MM.1S (cell line): Measurements from ENCODE around the gene SLU7.

Experiments
- DNase-seq: peaks from one replicate; pipeline ENCODE4 v3.0.0-alpha.2; 2015
- H2AFZ ChIP-seq: fragments of 300-600 bp; sonication (generic); 2 replicates; pipeline ENCODE4 v1.6.0; 2016; ENCODE audit warnings: antibody characterized with exemption, low read length
- H3F3A ChIP-seq: fragments of 300-600 bp; sonication (generic); 2 replicates; pipeline ENCODE4 v1.6.1; 2016; ENCODE audit warnings: mild to moderate bottlenecking, antibody characterized with exemption, low read length, moderate library complexity, mixed read lengths; ENCODE audit not compliant: insufficient read depth
- H3K27ac ChIP-seq: fragments of 300-600 bp; sonication (generic); 2 replicates; pipeline ENCODE4 v1.5.1; 2016; ENCODE audit warnings: mild to moderate bottlenecking, low read length
- H3K27me3 ChIP-seq: fragments of 300-600 bp; sonication (generic); replicated peaks from 2 replicates; pipeline ENCODE4 v1.6.0; 2016; ENCODE audit warnings: low read length; ENCODE audit not compliant: insufficient read depth
- H3K36me3 ChIP-seq: fragments of 300-600 bp; sonication (generic); replicated peaks from 2 replicates; pipeline ENCODE4 v1.6.1; 2016; ENCODE audit warnings: mild to moderate bottlenecking, low read length, mixed read lengths; ENCODE audit not compliant: insufficient read depth
- H3K4me1 ChIP-seq: fragments of 300-600 bp; sonication (generic); 2 replicates; pipeline ENCODE4 v1.6.1; 2016; ENCODE audit warnings: low read length, mixed read lengths
- H3K4me2 ChIP-seq: fragments of 300-600 bp; sonication (generic); 2 replicates; pipeline ENCODE4 v1.6.0; 2016; ENCODE audit warnings: low read depth, low read length
- H3K4me3 ChIP-seq: fragments of 300-600 bp; sonication (generic); 2 replicates; pipeline ENCODE4 v1.5.1; 2016; ENCODE audit warnings: low read length, mixed read lengths
- H3K79me2 ChIP-seq: fragments of 300-600 bp; sonication (generic); 2 replicates; pipeline ENCODE4 v1.6.1; 2016; ENCODE audit warnings: mixed run types, low read length, mixed read lengths
- H3K9ac ChIP-seq: fragments of 300-600 bp; sonication (generic); 2 replicates; pipeline ENCODE4 v1.6.1; 2016; ENCODE audit warnings: low read length, mixed read lengths
- H3K9me2 ChIP-seq: fragments of 300-600 bp; sonication (generic); replicated peaks from 2 replicates; pipeline ENCODE4 v1.6.1; 2016; ENCODE audit warnings: mild to moderate bottlenecking, low read length, mixed read lengths; ENCODE audit not compliant: insufficient read depth
- H3K9me3 ChIP-seq: fragments of 300-600 bp; sonication (generic); replicated peaks from 2 replicates; pipeline ENCODE4 v1.6.1; 2016; ENCODE audit warnings: mild to moderate bottlenecking, low read length, mixed read lengths; ENCODE audit not compliant: insufficient read depth
- H4K20me1 ChIP-seq: fragments of 300-600 bp; sonication (generic); 2 replicates; pipeline ENCODE4 v1.6.1; 2016; ENCODE audit warnings: mild to moderate bottlenecking, low read length, moderate library complexity, mixed read lengths; ENCODE audit not compliant: insufficient read depth
- CTCF ChIP-seq: fragments of 300-600 bp; sonication (generic); IDR thresholded peaks from 2 replicates; pipeline ENCODE4 v1.5.1; 2016; ENCODE audit warnings: antibody characterized with exemption, low read length, mixed read lengths
- EZH2 ChIP-seq: fragments of 300-600 bp; sonication (generic); optimal IDR thresholded peaks from 2 replicates; pipeline ENCODE3; 2017; ENCODE audit warnings: low read depth, mild to moderate bottlenecking, antibody characterized with exemption, low read length, mixed read lengths
- EZH2phosphoT487 ChIP-seq: fragments of 300-600 bp; sonication (generic); IDR thresholded peaks from 2 replicates; pipeline ENCODE4 v1.6.1; 2018; ENCODE audit warnings: antibody characterized with exemption, low read length

Gene SLU7

GRCh38 chr5:160463740-160464465 lies 45.0 kb upstream of the SLU7 start:
- H3K79me2 ChIP-seq: peaks cover 12% of the 10 kb centered on the region
- no peaks in the 10 kb centered on the region for H3K36me3 ChIP-seq
- H3K27me3 ChIP-seq: no peaks in the 10 kb centered on the region
- no peak for DNase-seq
- H3K9ac ChIP-seq: no peak overlapping the region
- H3K9me2 ChIP-seq: no peaks in the 10 kb centered on the region
- no peaks in the 10 kb centered on the region for H4K20me1 ChIP-seq
- H3K4me2 ChIP-seq: no peak overlapping the region
- peaks cover 27% of the 10 kb centered on the region for H3K4me1 ChIP-seq
- H3K4me3 ChIP-seq: no peak overlapping the region
- H3K9me3 ChIP-seq: no peaks in the 10 kb centered on the region
- no peak overlapping the region for H2AFZ ChIP-seq
- TF ChIP-seq CTCF: no peak
- no peak for TF ChIP-seq EZH2
- no peak for TF ChIP-seq EZH2phosphoT487
- no peak overlapping the region for H3K27ac ChIP-seq
- H3F3A ChIP-seq: peaks cover 22% of the 10 kb centered on the region

GRCh38 chr5:160463227-160463626 lies 44.3 kb upstream of the SLU7 start:
- Histone ChIP-seq H3K27me3 (no peaks in the 10 kb centered on the region), H3K9me3 (no peaks in the 10 kb centered on the region), H3K79me2 (peaks cover 5% of the 10 kb centered on the region), H2AFZ (no peak overlapping the region), H4K20me1 (no peaks in the 10 kb centered on the region), H3K4me3 (no peak overlapping the region), H3K9me2 (no peaks in the 10 kb centered on the region), H3K9ac (no peak overlapping the region), H3K36me3 (no peaks in the 10 kb centered on the region), H3F3A (peaks cover 19% of the 10 kb centered on the region), H3K4me2 (no peak overlapping the region), H3K4me1 (peaks cover 27% of the 10 kb centered on the region), H3K27ac (no peak overlapping the region)
- DNase-seq: no peak
- no peak for TF ChIP-seq CTCF
- no peak for TF ChIP-seq EZH2
- TF ChIP-seq EZH2phosphoT487: no peak

- no peaks in the 10 kb centered on the region for H3K27me3 ChIP-seq
- no peaks in the 10 kb centered on the region for H3K9me2 ChIP-seq
- no peak overlapping the region for H3K27ac ChIP-seq
- no peak overlapping the region for H2AFZ ChIP-seq
- H3K4me1 ChIP-seq: peaks cover 24% of the 10 kb centered on the region
- H4K20me1 ChIP-seq: no peaks in the 10 kb centered on the region
- H3K79me2 ChIP-seq: peaks cover 3% of the 10 kb centered on the region; the same call in 1 of the 2 replicates
- no peak for DNase-seq
- H3K4me2 ChIP-seq: no peak overlapping the region
- no peak overlapping the region for H3K4me3 ChIP-seq
- TF ChIP-seq CTCF (no peak), EZH2phosphoT487 (no peak), EZH2 (no peak)
- H3F3A ChIP-seq: peaks cover 9% of the 10 kb centered on the region
- no peaks in the 10 kb centered on the region for H3K36me3 ChIP-seq
- H3K9ac ChIP-seq: no peak overlapping the region
- H3K9me3 ChIP-seq: no peaks in the 10 kb centered on the region
Observed at GRCh38 chr5:160462167-160462566, 43.3 kb upstream of the SLU7 start.
